Measurements from ENCODE around the gene KIAA0513.

The KIAA0513 gene

GRCh38 chr16:85010446-85010930, 17.1 kb upstream of the KIAA0513 start:
- H3K9ac ChIP-seq (ENCODE audit: low read depth, low read length, poor library complexity, severe bottlenecking): peak overlapping the region; percentile 95
- H3F3A ChIP-seq (ENCODE audit: low read depth): no peaks in the 10 kb centered on the region
- H3K9me2 ChIP-seq (replicated peaks; ENCODE audit: low read depth, low read length): no peaks in the 10 kb centered on the region
- H3K9me3 ChIP-seq (ENCODE audit: insufficient read depth, low read depth, low read length): no peaks in the 10 kb centered on the region
- H3K79me2 ChIP-seq (ENCODE audit: insufficient read depth, low read length): peaks cover 50% of the 10 kb centered on the region
- no peaks in the 10 kb centered on the region for H3K36me3 ChIP-seq (ENCODE audit: insufficient read depth, low read length)
- H4K20me1 ChIP-seq (ENCODE audit: insufficient read depth, low read length, poor library complexity, severe bottlenecking): peaks cover 10% of the 10 kb centered on the region
- H3K4me3 ChIP-seq (ENCODE audit: low read length, poor library complexity, severe bottlenecking): peak overlapping the region; percentile 92
- peaks cover 34% of the 10 kb centered on the region for H3K4me1 ChIP-seq (ENCODE audit: insufficient read depth, low read length, poor library complexity, severe bottlenecking)
- peak overlapping the region; percentile 59 for H2AFZ ChIP-seq (ENCODE audit: low read length)
- peak overlapping the region; percentile 83 for H3K4me2 ChIP-seq (ENCODE audit: low read depth, low read length, poor library complexity, severe bottlenecking)
- TF ChIP-seq EZH2phosphoT487 (IDR thresholded peaks at IDR 0.05; ENCODE audit: borderline replicate concordance): no peak
- TF ChIP-seq CTCF (conservative IDR thresholded peaks at IDR 0.05; ENCODE audit: low read length): no peak
- H3K27me3 ChIP-seq (ENCODE audit: insufficient read depth, low read length, poor library complexity, severe bottlenecking): no peaks in the 10 kb centered on the region

GRCh38 chr16:85010931-85011845, 16.4 kb upstream of the KIAA0513 start, which contains the start of gene ZDHHC7:
Gene ZDHHC7 (minus strand): TSS chr16:85011535. CDS start chr16:84990618, 20,917 bp downstream.
- Histone ChIP-seq H3K27me3 (ENCODE audit: insufficient read depth, low read length, poor library complexity, severe bottlenecking) (no peaks in the 10 kb centered on the region), H3K9ac (ENCODE audit: low read depth, low read length, poor library complexity, severe bottlenecking) (peak within 1 kb of the TSS; percentile 95), H2AFZ (ENCODE audit: low read length) (peak within 1 kb of the TSS; percentile 82), H3F3A (ENCODE audit: low read depth) (peaks cover under 1% of the 10 kb centered on the region; the same call in 1 of the 2 replicates), H3K4me2 (ENCODE audit: low read depth, low read length, poor library complexity, severe bottlenecking) (peak within 1 kb of the TSS; percentile 83), H4K20me1 (ENCODE audit: insufficient read depth, low read length, poor library complexity, severe bottlenecking) (peaks cover 5% of the 10 kb centered on the region), H3K4me3 (ENCODE audit: low read length, poor library complexity, severe bottlenecking) (peak within 1 kb of the TSS; percentile 92), H3K4me1 (ENCODE audit: insufficient read depth, low read length, poor library complexity, severe bottlenecking) (peaks cover 30% of the 10 kb centered on the region), H3K9me2 (replicated peaks; ENCODE audit: low read depth, low read length) (no peaks in the 10 kb centered on the region), H3K9me3 (ENCODE audit: insufficient read depth, low read depth, low read length) (no peaks in the 10 kb centered on the region), H3K36me3 (ENCODE audit: insufficient read depth, low read length) (no peaks in the 10 kb centered on the region), H3K79me2 (ENCODE audit: insufficient read depth, low read length) (peaks cover 43% of the 10 kb centered on the region)
- TF ChIP-seq CTCF (conservative IDR thresholded peaks at IDR 0.05; ENCODE audit: low read length) (no peak), EZH2phosphoT487 (IDR thresholded peaks at IDR 0.05; ENCODE audit: borderline replicate concordance) (no peak)

- Histone ChIP-seq H3K4me2 (ENCODE audit: low read depth, low read length, poor library complexity, severe bottlenecking) (peak overlapping the region; percentile 83), H2AFZ (ENCODE audit: low read length) (peak overlapping the region; percentile 82), H3K27me3 (ENCODE audit: insufficient read depth, low read length, poor library complexity, severe bottlenecking) (no peaks in the 10 kb centered on the region), H3K4me1 (ENCODE audit: insufficient read depth, low read length, poor library complexity, severe bottlenecking) (peaks cover 34% of the 10 kb centered on the region), H4K20me1 (ENCODE audit: insufficient read depth, low read length, poor library complexity, severe bottlenecking) (peaks cover 5% of the 10 kb centered on the region), H3K36me3 (ENCODE audit: insufficient read depth, low read length) (no peaks in the 10 kb centered on the region), H3K9ac (ENCODE audit: low read depth, low read length, poor library complexity, severe bottlenecking) (peak overlapping the region; percentile 95), H3K4me3 (ENCODE audit: low read length, poor library complexity, severe bottlenecking) (peak overlapping the region; percentile 92), H3K9me2 (replicated peaks; ENCODE audit: low read depth, low read length) (no peaks in the 10 kb centered on the region), H3K79me2 (ENCODE audit: insufficient read depth, low read length) (peaks cover 43% of the 10 kb centered on the region), H3F3A (ENCODE audit: low read depth) (peaks cover 7% of the 10 kb centered on the region; the same call in 1 of the 2 replicates), H3K9me3 (ENCODE audit: insufficient read depth, low read depth, low read length) (no peaks in the 10 kb centered on the region)
- TF ChIP-seq EZH2phosphoT487 (IDR thresholded peaks at IDR 0.05; ENCODE audit: borderline replicate concordance) (no peak), CTCF (conservative IDR thresholded peaks at IDR 0.05; ENCODE audit: low read length) (no peak)
Observed at GRCh38 chr16:85011846-85012284, 15.7 kb upstream of the KIAA0513 start.
